ENCODE results near the gene MTERF1.
"Not testable (repeated sequence)": the region's sequence is repeated elsewhere in the genome, so short reads cannot be mapped to it uniquely, and the experiment has no call there.

Gene MTERF1

GRCh38 chr7:91883676-91884362 lies 3.3 kb upstream of the MTERF1 start:
- ATAC-seq = no peak

GRCh38 chr7:91880016-91880412 lies 488 bp downstream of the MTERF1 start:
- no peak for ATAC-seq

DNA sequence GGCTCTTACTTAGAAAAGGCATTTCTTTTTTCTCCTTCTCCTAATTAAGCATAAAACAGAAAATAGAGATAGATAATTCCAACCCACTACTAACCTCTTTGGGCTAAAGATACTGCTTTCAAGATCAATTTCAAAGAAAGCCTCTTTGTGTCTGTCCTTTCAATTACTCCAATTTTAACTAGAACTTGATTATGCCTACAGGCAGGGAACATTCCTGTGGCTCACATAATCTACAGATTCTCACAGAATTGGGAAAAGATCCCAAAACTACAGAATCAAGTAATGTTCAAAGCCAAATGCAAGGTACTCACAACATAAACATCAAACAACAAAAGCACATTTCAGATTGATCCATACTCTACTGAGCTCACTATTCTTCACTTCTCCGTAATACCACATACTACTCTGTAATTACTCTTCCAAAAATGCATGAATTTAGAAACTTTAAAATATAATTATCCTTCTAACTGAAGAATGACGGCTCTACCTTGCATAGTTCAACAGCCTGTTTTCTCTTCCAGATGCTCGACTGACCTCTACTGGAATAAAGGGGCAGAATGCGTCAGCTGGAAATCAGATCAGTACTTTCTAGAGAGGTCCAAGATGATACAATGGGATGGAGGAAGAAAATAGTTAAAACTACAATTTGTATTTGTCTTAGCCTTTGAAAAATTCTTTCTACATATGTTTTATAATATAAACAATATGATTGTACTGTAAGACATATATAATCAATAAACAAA lies 3.9 kb downstream of the MTERF1 start:
- no peak for ATAC-seq

DNA sequence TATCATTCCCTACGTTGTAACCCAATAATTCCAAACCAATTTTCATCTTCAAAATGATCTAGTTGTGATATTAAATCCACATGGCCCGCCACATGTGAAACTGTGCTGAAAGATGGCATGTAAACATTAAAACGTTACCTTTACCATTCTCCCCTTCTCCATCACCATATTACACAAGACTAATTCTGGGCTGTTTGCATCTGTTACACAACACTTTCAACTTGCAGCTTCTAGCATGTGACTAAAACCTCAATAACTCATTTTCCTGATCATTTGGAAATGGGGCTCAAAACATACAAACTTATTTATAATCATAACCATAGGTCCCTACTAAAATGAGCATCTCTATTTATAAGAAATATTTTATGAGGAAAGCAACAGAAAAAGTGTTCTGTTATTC lies 4.7 kb downstream of the MTERF1 start:
- ATAC-seq = no peak

GRCh38 chr7:91872928-91873327 lies 7.6 kb downstream of the MTERF1 start:
- ATAC-seq = no peak

- ATAC-seq = no peak
Observed at GRCh38 chr7:91872069-91872468, 8.4 kb downstream of the MTERF1 start.

DNA sequence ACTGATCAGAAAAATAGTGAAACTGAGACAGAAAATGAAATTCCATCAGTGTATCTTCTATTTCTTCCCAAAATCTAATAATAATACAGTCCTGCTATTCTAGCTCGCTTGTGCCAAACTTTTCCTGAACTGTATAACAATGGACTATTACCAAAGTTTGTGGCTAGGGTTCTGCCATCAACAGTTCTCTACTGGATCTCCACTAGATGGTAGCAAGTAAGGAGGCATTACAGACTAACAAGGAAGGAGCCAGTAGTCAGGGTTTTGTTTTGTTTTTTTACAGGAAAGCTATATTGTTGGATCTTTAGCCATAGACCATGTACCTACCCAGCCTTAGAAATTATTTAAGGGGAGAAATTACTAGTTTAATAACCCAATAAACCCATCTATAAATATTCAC lies 10.8 kb downstream of the MTERF1 start:
- no peak for ATAC-seq

DNA sequence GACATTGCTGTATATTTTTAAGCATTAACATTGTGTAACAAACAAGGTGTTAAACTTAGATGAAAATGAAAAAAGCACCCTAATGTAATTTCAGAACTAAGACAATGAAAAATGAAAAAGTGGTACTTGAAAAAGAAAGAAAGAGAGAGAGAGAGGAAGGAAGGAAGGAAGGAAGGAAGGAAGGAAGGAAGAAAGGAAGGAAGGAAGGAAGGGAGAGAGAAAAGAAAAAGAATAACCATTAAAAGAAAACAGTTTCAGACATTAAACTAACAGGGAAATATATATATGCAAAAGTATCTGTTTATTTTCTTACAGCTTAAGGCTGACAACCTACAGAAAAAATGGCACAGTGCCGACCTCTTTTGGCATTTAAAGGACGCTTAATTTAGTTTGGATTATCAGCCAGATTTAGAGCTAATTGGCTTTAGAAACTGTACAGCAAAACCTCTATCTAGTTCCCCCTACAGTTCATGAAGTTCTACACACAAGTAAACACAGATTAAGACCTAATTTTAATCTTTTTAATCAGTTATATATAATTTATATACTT lies 13.8 kb downstream of the MTERF1 start:
- ATAC-seq = no peak

GRCh38 chr7:91865511-91865910 lies 15.0 kb downstream of the MTERF1 start:
- no peak for ATAC-seq

DNA sequence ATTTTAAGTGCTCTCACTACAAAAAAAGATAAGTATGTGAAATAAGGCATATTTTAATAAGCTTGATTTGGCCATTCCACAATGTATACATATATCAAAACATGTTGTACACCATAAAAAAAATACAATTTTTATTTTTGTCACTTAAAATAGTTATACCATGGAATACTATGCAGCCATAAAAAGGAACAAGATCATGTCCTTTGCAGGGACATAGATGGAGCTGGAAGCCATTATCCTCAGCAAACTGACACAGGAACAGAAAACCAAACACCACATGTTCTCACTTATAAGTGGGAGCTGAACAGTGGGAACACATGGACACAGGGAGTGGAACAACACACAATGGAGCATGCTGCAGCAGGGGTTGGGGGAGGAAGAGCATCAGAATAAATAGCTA lies 15.9 kb downstream of the MTERF1 start:
- ATAC-seq = not testable (repeated sequence)

DNA sequence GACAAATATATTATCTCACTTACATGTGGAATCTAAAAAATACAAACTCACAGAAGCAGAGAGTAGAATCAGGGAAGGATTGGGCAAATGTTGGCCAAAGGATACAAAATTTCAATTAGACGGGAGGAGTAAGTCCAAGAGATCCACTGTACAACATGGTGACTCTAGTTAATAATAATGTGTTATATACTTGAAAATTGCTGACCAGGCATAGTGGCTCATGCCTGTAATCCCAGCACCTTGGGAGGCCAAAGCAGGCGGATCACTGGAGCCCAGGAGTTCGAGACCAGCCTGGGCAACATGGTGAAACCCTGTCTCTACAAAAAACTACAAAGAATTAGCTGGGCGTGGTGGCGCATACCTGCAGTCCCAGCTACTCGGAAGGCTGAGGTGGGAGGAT lies 16.4 kb downstream of the MTERF1 start:
- no peak for ATAC-seq

DNA sequence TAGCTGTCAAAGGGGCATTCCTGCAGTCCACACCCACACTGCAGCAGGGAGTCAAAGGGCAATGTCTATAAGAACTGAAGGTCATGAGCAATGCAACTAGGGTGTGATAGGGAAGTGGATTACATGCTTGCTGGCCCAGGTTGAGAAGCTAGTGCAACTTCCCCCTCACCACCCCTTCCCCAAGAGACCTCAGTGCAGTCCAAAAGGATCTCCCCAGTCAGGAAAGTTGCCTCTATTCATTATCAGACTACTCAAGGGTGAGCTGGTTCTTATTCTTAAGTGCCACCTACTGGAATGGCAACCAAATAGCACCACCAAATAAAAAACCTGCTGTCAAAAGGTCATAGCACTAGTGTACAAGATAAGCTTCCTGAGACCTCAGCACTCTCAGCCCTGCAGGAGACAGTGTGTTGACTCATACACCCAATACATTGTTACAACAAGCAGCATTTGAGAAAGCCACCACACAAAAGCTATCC lies 28.2 kb downstream of the MTERF1 start:
- ATAC-seq = no peak

DNA sequence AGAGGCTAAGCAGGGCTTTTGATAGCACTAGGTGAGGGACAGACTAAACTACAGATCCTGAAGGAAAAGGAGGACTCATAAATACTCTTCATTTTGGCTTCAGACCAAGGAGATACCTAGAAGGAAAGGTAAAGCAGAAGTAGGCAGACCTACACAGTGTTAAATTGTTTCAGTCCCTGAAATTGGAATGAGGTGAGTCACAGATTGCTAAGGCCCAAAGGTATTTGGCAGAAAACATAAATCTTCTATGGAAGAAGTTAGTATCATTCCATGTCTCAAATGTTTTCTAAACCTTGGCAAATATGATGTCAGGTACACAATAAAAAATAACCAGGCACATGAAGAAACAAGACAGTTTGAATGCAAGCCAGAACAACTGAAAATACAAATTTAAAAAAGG lies 30.0 kb downstream of the MTERF1 start:
- ATAC-seq = no peak

GRCh38 chr7:91847876-91848588 lies 32.5 kb downstream of the MTERF1 start:
- no peak for ATAC-seq

DNA sequence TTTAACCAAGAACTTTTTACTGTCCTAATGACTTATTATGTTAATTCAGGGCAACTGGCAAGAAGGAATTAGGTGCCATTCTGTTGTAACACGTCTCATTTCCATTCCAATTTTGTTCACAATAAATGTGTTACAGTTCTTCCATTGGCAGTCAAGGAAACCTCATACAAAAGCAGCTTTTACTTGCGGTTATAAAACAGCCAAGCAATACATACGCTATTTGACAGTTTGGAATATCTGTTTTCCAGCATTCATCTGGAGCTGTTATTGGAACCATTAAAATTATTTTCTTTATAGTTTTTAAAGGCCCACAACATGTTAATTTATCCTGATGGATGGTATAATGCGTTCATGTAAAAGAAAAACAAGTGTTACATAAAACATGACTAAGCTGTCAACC lies 33.3 kb downstream of the MTERF1 start:
- ATAC-seq = no peak

- ATAC-seq = no peak
Observed at GRCh38 chr7:91846436-91846835, 34.1 kb downstream of the MTERF1 start.

DNA sequence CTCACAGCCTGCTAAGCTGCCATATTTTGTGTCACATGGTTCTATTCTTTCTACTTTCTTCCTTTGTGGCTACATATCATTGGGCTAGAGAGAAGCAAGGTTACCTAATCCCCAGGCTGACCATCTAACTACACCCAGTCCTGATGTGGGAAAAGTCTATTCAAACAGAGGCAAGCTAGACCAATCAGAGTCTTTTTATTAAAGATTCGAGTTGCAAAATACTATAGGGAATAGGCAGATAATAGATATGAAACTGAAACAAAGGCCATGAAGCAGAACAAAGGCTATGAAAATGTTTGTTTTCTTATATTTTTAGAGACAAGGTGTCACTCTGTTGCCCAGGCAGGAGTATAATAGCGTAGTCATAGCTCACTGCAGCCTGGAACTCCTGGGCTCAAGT lies 36.7 kb downstream of the MTERF1 start:
- ATAC-seq = no peak

GRCh38 chr7:91838439-91838838 lies 42.1 kb downstream of the MTERF1 start:
- no peak for ATAC-seq

GRCh38 chr7:91837397-91838070 lies 43.0 kb downstream of the MTERF1 start:
- ATAC-seq = no peak

GRCh38 chr7:91835826-91836368 lies 44.6 kb downstream of the MTERF1 start:
- no peak for ATAC-seq

- no peak for ATAC-seq
Observed at GRCh38 chr7:91835091-91835825, 45.2 kb downstream of the MTERF1 start.
